Gastroesophageal sphincter (tissue), 4 donors: ENCODE measurements around the gene SDHA. TPM values are rescaled to one million over a fixed set of nuclear protein-coding genes. Genes with fewer than 3 reads are reported as not detected.
"Not testable (repeated sequence)": the region's sequence is repeated elsewhere in the genome, so short reads cannot be mapped to it uniquely, and the experiment has no call there.

ENCODE experiments used
- ATAC-seq: fragments of 150-250 bp; one replicate; pipeline ENCODE4 v1.9.1; 2016; ENCODE audit warnings: mild to moderate bottlenecking, moderate library complexity
- H3K27ac ChIP-seq, 4 donors: fragments of 200-600 bp; sonication (generic) in 3 of 4; 1 replicate in 3 of 4; 2 replicates in 1 of 4; pipeline ENCODE4 v1.5.1; 2016 to 2019
- H3K27me3 ChIP-seq: fragments of 200-600 bp; sonication (generic); one replicate; pipeline ENCODE4 v1.5.1; 2019
- H3K36me3 ChIP-seq, 2 donors: fragments of 200-600 bp; sonication (generic); one replicate each; pipeline ENCODE4 v1.5.1; 2019; ENCODE audit warnings: control low read depth in 1 of 2
- H3K4me1 ChIP-seq, 3 donors: fragments of 200-600 bp; sonication (generic); 1 replicate in 2 of 3; 2 replicates in 1 of 3; pipeline ENCODE4 v1.5.1; 2016 to 2019; ENCODE audit warnings: control low read depth in 2 of 3
- H3K4me3 ChIP-seq, 2 donors: fragments of 200-600 bp; sonication (generic); one replicate each; pipeline ENCODE4 v1.5.1; 2019; ENCODE audit warnings: mild to moderate bottlenecking in 1 of 2, moderate library complexity in 1 of 2
- H3K9me3 ChIP-seq, 3 donors: fragments of 200-600 bp; sonication (generic); one replicate each; pipeline ENCODE4 v1.5.1; 2017 to 2019; ENCODE audit warnings: control low read depth in 2 of 3
- EP300 ChIP-seq: sonication (generic); formaldehyde crosslinking; IDR thresholded peaks from one replicate; pipeline ENCODE4 v1.6.1; 2017; ENCODE audit warnings: antibody characterized with exemption, mild to moderate bottlenecking
- POLR2A ChIP-seq, 2 donors: fragments of 450-650 bp; IDR thresholded peaks; one replicate each; pipeline ENCODE4 v1.6.1; 2017; ENCODE audit warnings: antibody characterized with exemption in 2 of 2, mild to moderate bottlenecking in 2 of 2, moderate library complexity in 1 of 2
- POLR2AphosphoS5 ChIP-seq: sonication (generic); formaldehyde crosslinking; IDR thresholded peaks from one replicate; pipeline ENCODE4 v1.6.1; 2017; ENCODE audit warnings: antibody characterized with exemption
- WGBS, 2 donors: methylation state at CpG; one replicate each; pipeline ENCODE4 v1.1.5; 2018; ENCODE audit warnings: low coverage in 1 of 2; 5-methylcytosine and 5-hydroxymethylcytosine counted together
- total RNA-seq, 4 donors: library from RNA; depleted of rRNA; stranded (reverse); fragments of >200 nt; gene quantifications; one replicate each; pipeline ENCODE4 v1.1.0, GENCODE V29; 2016
- TF ChIP-seq, protein P1 (sequence below), 4 experiments: fragments of 200-600 bp in 2 of 4; fragments of 450-650 bp in 2 of 4; sonication (generic) in 1 of 4; IDR thresholded peaks; one replicate each; pipeline ENCODE4 v1.5.1; 2017 to 2019; ENCODE audit warnings: antibody characterized with exemption in 4 of 4, mild to moderate bottlenecking in 2 of 4, moderate library complexity in 2 of 4

The SDHA gene
- total RNA-seq, 4 donors from 2014 or later, result 85.8 to 149 (median 110) TPM

DNA sequence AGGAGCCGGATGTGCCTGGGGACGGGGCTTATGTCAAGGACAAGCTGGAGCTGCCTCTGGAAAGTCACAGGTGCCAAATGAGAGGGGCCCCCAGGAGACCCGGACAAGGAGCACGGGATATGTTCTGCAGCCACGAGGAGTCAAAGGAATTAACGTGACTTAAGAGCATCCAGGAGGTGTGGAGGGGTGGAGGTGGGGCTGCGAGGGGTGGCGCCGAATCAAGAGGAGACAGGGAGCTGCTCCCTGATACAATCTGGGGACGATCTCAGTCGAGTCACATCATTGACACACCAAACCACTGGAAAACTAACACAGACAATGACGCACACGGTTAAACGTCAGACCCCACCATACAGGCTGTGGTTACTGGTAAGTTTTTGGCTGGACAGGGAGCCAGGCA is 10.5 kb upstream of the SDHA start:
- H3K4me1 ChIP-seq, result peaks cover 0 to 18% (median 0%) of the 10 kb centered on the region in 3 donors
- no peaks in the 10 kb centered on the region for H3K9me3 ChIP-seq
- H3K27ac ChIP-seq, result no peak overlapping the region
- no peak for ATAC-seq
- WGBS, 2 donors, result 74 to 83% methylated on average over 6 to 12 of the region's 14 CpGs
- H3K4me3 ChIP-seq, result no peak overlapping the region
- no peak for TF ChIP-seq EP300
- TF ChIP-seq, protein P1, sequence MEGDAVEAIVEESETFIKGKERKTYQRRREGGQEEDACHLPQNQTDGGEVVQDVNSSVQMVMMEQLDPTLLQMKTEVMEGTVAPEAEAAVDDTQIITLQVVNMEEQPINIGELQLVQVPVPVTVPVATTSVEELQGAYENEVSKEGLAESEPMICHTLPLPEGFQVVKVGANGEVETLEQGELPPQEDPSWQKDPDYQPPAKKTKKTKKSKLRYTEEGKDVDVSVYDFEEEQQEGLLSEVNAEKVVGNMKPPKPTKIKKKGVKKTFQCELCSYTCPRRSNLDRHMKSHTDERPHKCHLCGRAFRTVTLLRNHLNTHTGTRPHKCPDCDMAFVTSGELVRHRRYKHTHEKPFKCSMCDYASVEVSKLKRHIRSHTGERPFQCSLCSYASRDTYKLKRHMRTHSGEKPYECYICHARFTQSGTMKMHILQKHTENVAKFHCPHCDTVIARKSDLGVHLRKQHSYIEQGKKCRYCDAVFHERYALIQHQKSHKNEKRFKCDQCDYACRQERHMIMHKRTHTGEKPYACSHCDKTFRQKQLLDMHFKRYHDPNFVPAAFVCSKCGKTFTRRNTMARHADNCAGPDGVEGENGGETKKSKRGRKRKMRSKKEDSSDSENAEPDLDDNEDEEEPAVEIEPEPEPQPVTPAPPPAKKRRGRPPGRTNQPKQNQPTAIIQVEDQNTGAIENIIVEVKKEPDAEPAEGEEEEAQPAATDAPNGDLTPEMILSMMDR (IDR thresholded peaks at IDR 0.05), result no peak
- TF ChIP-seq POLR2A (IDR thresholded peaks at IDR 0.05), result no peak
- no peak for TF ChIP-seq POLR2AphosphoS5
- H3K27me3 ChIP-seq, result no peaks in the 10 kb centered on the region
- peaks cover 0 to 56% of the 10 kb centered on the region in 2 donors for H3K36me3 ChIP-seq

DNA sequence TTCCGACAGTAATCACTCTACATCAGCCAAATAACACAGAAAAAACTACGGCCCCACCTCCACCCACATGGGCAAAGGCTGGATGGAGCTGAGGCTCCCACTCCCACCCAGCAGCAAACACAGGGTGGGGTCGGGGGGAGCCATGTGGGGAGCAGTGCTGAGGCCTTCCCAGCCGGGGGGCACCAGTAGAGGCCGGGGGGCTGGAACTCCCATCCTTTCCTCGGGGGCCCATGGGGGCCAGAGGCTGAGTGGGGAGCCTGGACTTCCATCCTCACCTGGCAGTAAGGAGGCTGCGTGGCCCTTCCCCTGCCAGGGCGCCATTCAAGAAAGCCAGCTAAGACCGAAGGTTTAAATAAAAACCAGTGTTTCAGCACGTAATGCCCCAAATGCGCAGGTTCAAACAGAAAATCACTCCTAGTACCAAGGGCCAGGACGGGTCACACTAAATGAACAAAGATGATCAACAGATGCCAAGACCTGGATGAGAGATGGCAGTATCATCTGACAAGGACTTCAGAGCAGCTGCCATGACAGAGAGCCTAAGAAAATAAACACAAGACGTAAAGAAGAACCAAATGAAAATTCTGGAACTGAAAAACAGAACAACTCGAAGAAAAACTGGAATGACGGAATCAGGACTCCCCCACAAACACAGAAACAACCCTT is 9.5 kb upstream of the SDHA start:
- no peaks in the 10 kb centered on the region for H3K9me3 ChIP-seq
- 70 to 80% methylated on average over 1 to 5 of the region's 15 CpGs for WGBS, 2 donors
- H3K4me3 ChIP-seq, result no peak overlapping the region
- H3K4me1 ChIP-seq, result peaks cover 0 to 18% (median 0%) of the 10 kb centered on the region in 3 donors
- ATAC-seq, result no peak
- H3K27me3 ChIP-seq, result no peaks in the 10 kb centered on the region
- no peak overlapping the region for H3K27ac ChIP-seq
- TF ChIP-seq POLR2AphosphoS5 (no peak), EP300 (no peak), POLR2A (IDR thresholded peaks at IDR 0.05) (no peak)
- TF ChIP-seq, protein P1 (IDR thresholded peaks at IDR 0.05), result no peak
- peaks cover 0 to 50% of the 10 kb centered on the region in 2 donors for H3K36me3 ChIP-seq

DNA sequence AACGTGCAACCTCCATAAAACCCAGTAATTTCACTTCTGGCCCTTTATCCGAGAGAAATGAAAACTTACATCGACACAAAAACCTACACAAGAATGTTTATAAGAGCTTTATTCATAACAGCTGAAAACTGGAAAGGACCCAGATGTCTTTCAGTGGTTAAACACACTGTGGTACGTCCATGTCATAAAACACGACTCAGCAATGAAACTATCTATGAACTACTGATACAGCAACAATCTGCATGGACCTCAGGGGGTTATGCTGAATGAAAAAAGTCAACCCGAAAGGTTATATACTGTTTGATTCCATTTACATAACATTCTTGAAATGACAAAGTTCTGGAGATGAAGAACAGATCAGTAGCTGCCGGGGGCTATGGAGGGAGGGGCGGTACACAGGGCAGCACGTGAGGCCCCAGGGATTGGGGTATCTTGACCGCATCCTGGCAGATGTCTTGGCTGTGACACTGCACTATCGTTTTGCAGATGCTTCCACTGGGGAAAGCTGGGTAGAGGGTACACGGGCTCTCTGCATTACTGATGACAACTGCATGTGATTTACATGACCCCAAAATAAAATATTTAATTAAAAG is 4.2 kb upstream of the SDHA start:
- no peak overlapping the region for H3K27ac ChIP-seq
- H3K4me1 ChIP-seq, result peaks cover 0 to 26% (median 0%) of the 10 kb centered on the region in 3 donors
- no peak for ATAC-seq
- H3K36me3 ChIP-seq, result peaks cover 0 to 23% of the 10 kb centered on the region in 2 donors
- TF ChIP-seq, protein P1 (IDR thresholded peaks at IDR 0.05), result no peak
- TF ChIP-seq POLR2A (IDR thresholded peaks at IDR 0.05), result no peak
- TF ChIP-seq EP300, result no peak
- TF ChIP-seq POLR2AphosphoS5, result no peak
- H3K9me3 ChIP-seq, result no peaks in the 10 kb centered on the region
- 90 to 93% methylated on average over 12 of the region's 12 CpGs for WGBS, 2 donors
- no peaks in the 10 kb centered on the region for H3K27me3 ChIP-seq
- H3K4me3 ChIP-seq, result no peak overlapping the region

DNA sequence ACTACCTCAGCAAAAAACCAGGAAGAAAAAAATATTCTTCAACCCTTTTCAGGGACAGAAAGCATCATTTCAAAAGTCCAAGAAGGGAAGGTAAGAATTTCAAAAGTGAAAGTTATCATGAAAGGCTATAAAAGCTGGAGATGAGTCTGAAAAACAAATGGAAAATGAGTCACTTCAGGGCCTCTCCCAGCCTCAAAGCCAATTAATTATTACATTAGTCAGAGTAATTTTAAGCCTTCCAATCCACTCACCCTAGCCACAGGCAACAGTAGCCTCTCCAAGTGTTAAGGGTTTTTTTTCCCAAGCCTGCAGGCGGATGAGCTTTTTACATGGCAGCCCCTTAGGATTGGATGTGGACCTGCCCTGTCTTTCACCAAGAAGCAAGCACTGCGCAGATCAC is 2.9 kb upstream of the SDHA start:
- 100% methylated on average over 1 of the region's 2 CpGs; no CpG with 5 or more reads in 1 of the 2 donors for WGBS, 2 donors
- H3K36me3 ChIP-seq, result peaks cover 0 to 23% of the 10 kb centered on the region in 2 donors
- not testable (repeated sequence) for H3K4me3 ChIP-seq, H3K27ac ChIP-seq, H3K9me3 ChIP-seq, H3K27me3 ChIP-seq, ATAC-seq
- peaks cover 0 to 34% (median 0%) of the 10 kb centered on the region in 3 donors for H3K4me1 ChIP-seq

DNA sequence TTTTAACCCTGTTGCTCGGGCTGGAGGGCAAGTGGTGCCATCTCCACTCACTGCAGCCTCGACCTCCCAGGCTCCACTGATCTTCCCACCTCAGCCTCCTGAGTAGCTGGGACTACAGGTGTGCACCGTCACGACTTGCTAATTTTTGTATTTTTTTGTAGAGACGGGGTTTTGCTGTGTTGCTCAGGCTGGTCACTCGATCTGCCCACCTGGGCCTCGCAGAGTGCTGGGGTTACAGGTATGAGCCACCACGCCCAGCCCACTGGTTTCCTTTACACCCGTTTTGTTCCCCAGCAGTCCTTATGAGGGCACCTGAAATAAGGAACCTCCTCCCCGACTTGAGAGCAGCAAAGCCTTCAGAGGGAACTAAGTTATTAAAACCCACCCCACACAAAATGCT is 2.0 kb upstream of the SDHA start:
- not testable (repeated sequence) for H3K4me3 ChIP-seq, H3K27me3 ChIP-seq, H3K9me3 ChIP-seq, ATAC-seq, H3K27ac ChIP-seq
- WGBS, 2 donors, result 93 to 100% methylated on average over 2 to 4 of the region's 10 CpGs
- H3K36me3 ChIP-seq, result peaks cover 0 to 23% of the 10 kb centered on the region in 2 donors
- peaks cover 0 to 42% (median 3%) of the 10 kb centered on the region in 3 donors for H3K4me1 ChIP-seq
